ENCODE data around the gene PIK3R6. TPM values are rescaled to one million over a fixed set of nuclear protein-coding genes. Genes with fewer than 3 reads are reported as not detected.

PIK3R6 gene
- polyA plus RNA-seq, 1 of the 3 experiments (the other 2 are of a cell fraction) = 0.03 TPM

DNA sequence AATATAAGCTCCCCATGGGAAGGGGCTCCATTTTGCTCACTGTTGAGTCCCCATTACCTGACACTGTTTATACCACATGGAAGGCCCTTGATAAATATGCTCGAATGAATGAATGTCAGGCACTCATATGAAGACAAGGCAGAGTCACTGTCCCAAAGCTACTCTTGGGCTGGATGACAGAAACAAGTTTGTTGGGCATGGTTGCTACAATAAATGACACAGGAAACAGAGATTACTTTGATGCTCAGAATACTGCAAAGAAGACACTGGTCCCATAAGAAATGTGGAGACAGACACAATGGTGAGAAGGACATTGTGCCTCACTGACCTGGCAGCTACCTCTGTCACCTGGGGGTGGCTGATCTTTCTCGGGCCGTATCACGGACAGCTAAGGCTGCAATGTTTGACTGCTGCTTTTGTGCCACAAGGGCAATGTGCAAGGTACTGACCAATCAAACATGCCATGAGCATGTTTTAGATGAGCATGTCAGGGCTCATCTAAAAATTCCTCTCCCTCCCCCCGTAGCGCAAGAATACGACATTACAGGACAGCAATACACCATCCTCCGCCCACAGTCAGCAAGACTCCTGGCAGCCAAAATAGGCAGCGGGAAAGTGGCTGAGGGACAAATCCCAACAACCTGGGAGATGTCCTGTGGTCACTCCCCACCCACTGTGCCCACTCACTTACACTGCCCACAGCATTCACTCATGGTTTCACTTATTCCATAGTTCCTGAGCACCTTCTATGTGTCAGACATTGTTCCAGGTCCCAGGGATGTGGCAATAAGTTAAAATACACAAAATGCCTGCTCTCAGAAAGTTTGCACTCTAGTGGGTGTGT is 5.0 kb downstream of the PIK3R6 start:
- Histone ChIP-seq H3K9me2 (no peaks in the 10 kb centered on the region), H4K20me1 (ENCODE audit: insufficient read depth) (no peaks in the 10 kb centered on the region), H3K9me3 (no peaks in the 10 kb centered on the region), H3K9ac (no peak overlapping the region), H3K4me3 (ENCODE audit: low read depth in 2 of 2, low read length in 1 of 2) (no peak overlapping the region), H3K36me3 (replicated peaks in 1 of 2; ENCODE audit: control insufficient read depth in 1 of 2, insufficient read depth in 2 of 2, low read length in 1 of 2) (no peaks in the 10 kb centered on the region), H3K27ac (ENCODE audit: low read depth in 2 of 2, low read length in 1 of 2) (no peak overlapping the region), H3K27me3 (ENCODE audit: insufficient read depth) (peaks cover 39% of the 10 kb centered on the region), H3K4me1 (ENCODE audit: control insufficient read depth in 1 of 2, insufficient read depth in 2 of 2, low read depth in 1 of 2, low read length in 1 of 2) (peaks cover 0 to 2% of the 10 kb centered on the region in 2 experiments; a peak in 1 of 4 replicates), H3K4me2 (no peak overlapping the region), H3K79me2 (ENCODE audit: insufficient read depth) (no peaks in the 10 kb centered on the region), H2AFZ (ENCODE audit: low read depth) (no peak overlapping the region), H3F3A (replicated peaks; ENCODE audit: insufficient read depth) (no peaks in the 10 kb centered on the region)
- ChIA-PET POLR2A (no interaction called here), CTCF (interaction anchor here (0.6 kb wide), 1 partner anchor 18 kb away, joined by 3 read pairs; no protein-coding TSS in a partner anchor)
- no peak for DNase-seq
- no peak for TF ChIP-seq JUND (IDR thresholded peaks at IDR 0.05)
- WGBS (ENCODE audit: low lambda C conversion rate) = 14% methylated on average over 9 of the region's 9 CpGs

DNA sequence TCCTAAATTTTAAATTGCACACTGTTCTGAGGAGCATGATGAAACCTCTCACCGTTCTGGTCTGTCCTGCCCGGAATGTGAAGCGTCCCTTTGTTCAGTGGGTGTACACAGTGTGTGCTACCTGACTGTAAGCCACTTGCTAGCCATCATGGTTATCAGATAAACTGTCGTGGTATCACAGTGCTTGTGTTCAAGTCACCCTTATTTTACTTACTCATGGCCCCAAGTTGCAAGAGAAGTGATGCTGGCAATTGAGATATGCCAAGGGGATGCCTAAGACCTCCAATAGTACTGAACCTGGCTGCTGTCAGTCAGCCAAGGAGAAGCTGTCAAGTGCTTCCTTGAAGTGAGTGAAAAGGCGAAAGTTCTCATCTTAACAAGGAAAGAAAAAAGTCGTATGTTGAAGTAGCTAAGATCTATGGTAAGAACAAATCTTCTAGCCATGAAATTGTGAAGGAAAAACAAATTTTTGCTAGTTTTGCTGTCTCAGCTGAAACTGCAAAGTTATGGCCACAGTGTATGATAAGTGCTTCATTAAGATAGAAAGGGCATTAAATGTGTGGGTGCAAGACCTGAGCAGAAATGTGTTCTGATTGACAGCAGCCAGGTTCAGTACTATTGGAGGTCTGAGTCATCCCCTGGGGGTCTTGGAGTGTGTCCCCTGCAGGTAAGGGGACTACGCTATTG is 5.8 kb downstream of the PIK3R6 start:
- no peak for DNase-seq
- 14% methylated on average over 7 of the region's 7 CpGs for WGBS (ENCODE audit: low lambda C conversion rate)
- CTCF ChIA-PET = interaction anchor here (0.6 kb wide), 1 partner anchor 17 kb away, joined by 3 read pairs; no protein-coding TSS in a partner anchor
- peaks cover 0 to 2% of the 10 kb centered on the region in 2 experiments; a peak in 1 of 4 replicates for H3K4me1 ChIP-seq (ENCODE audit: control insufficient read depth in 1 of 2, insufficient read depth in 2 of 2, low read depth in 1 of 2, low read length in 1 of 2)
- no peak overlapping the region for H2AFZ ChIP-seq (ENCODE audit: low read depth)
- no peak overlapping the region for H3K27ac ChIP-seq (ENCODE audit: low read depth in 2 of 2, low read length in 1 of 2)
- H3K79me2 ChIP-seq (ENCODE audit: insufficient read depth) = no peaks in the 10 kb centered on the region
- H3K27me3 ChIP-seq (ENCODE audit: insufficient read depth) = peaks cover 32% of the 10 kb centered on the region
- POLR2A ChIA-PET = no interaction called here
- no peak overlapping the region; the same call in 1 of the 2 replicates for H3K4me2 ChIP-seq
- H3K4me3 ChIP-seq (ENCODE audit: low read depth in 2 of 2, low read length in 1 of 2) = no peak overlapping the region
- no peaks in the 10 kb centered on the region for H3K9me2 ChIP-seq
- H3K36me3 ChIP-seq (replicated peaks in 1 of 2; ENCODE audit: control insufficient read depth in 1 of 2, insufficient read depth in 2 of 2, low read length in 1 of 2) = no peaks in the 10 kb centered on the region
- no peak overlapping the region for H3K9ac ChIP-seq
- H3K9me3 ChIP-seq = no peaks in the 10 kb centered on the region
- H4K20me1 ChIP-seq (ENCODE audit: insufficient read depth) = no peaks in the 10 kb centered on the region
- TF ChIP-seq TCF12 (IDR thresholded peaks at IDR 0.05) (no peak), FOXM1 (IDR thresholded peaks at IDR 0.05; ENCODE audit: low read depth) (no peak), GATA2 (CRISPR knock-in tag; IDR thresholded peaks at IDR 0.05) (no peak), RXRA (IDR thresholded peaks at IDR 0.05; ENCODE audit: borderline replicate concordance, low read depth) (no peak), ELF1 (IDR thresholded peaks at IDR 0.05) (no peak), JUND (IDR thresholded peaks at IDR 0.05) (no peak)
- TF ChIP-seq, protein P1, sequence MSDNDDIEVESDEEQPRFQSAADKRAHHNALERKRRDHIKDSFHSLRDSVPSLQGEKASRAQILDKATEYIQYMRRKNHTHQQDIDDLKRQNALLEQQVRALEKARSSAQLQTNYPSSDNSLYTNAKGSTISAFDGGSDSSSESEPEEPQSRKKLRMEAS (IDR thresholded peaks at IDR 0.05; ENCODE audit: low read depth) = no peak
- TF ChIP-seq, protein P2, sequence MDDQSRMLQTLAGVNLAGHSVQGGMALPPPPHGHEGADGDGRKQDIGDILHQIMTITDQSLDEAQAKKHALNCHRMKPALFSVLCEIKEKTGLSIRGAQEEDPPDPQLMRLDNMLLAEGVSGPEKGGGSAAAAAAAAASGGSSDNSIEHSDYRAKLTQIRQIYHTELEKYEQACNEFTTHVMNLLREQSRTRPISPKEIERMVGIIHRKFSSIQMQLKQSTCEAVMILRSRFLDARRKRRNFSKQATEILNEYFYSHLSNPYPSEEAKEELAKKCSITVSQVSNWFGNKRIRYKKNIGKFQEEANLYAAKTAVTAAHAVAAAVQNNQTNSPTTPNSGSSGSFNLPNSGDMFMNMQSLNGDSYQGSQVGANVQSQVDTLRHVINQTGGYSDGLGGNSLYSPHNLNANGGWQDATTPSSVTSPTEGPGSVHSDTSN (IDR thresholded peaks at IDR 0.05) = no peak
- no peaks in the 10 kb centered on the region for H3F3A ChIP-seq (replicated peaks; ENCODE audit: insufficient read depth)
